ENCODE results near the gene PLXNB1. TPM values are rescaled to one million over a fixed set of nuclear protein-coding genes. Genes with fewer than 3 reads are reported as not detected.

The PLXNB1 gene
- total RNA-seq, 1 donor from 2014 or later: 5.7 TPM

DNA sequence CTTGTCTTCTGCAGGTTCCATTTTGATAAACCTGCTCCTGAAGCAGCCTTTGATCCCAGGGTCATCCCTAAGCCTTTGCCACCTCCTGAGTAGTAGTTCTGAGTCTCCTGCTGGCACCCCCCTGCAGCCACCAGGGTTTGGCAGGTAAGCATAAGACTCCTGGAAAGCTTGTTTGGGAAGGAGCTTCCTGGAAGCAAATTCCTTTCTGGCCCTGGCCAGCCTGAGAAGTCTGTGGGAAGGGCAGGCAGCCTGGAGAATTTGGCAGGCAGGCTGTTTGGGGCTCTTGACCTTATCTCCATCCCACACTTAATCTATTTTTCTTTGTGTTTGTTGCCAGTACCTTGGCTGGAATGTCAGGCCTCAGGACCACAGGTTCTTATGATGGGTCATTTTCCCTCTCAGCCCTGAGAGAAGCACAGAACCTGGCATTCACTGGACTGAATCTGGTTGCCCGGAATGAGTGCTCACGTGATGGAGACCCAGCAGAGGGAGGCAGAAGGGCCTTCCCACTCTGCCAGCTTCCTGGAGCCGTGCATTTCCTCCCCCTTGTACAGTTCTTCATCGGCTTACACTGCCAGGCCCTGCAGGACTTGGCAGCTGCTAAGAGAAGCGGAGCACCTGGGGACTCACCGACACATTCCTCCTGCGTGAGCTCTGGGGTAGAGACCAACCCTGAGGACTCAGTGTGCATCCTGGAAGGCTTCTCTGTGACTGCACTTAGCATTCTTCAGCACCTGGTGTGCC is 30.1 kb upstream of the PLXNB1 start:
- DNase-seq (ENCODE audit: low spot score): no peak
- Mint-ChIP-seq H3K9me3 (no peaks in the 10 kb centered on the region), H3K27me3 (ENCODE audit: insufficient read depth) (no peaks in the 10 kb centered on the region), H3K4me1 (ENCODE audit: low read depth) (peaks cover under 1% of the 10 kb centered on the region), H3K4me3 (no peak overlapping the region), H3K36me3 (ENCODE audit: low read depth) (peaks cover 19% of the 10 kb centered on the region), H3K27ac (no peak overlapping the region)
- intact Hi-C loops (cut with micrococcal nuclease): no loop called here

DNA sequence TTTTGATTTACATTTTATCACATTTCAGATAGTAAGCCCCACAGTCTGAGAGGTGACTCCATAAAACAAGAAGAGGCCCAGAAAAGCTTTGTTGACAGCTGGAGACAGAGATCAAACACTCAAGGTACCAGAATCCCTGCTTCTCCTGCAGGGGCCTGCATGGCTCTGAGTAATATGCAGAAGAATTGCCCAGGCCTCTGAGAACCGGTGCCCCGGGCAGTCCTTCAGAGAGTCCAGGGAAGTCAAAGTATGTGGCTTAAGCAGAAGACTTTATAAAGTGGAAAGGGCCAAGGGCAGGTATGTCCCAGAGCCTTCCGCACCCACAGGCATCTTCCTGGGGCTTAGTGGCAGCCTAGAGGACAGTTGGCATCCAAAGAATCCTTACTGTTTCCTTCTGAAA is 29.4 kb upstream of the PLXNB1 start:
- Mint-ChIP-seq H3K4me3 (no peak overlapping the region), H3K4me1 (ENCODE audit: low read depth) (no peaks in the 10 kb centered on the region), H3K9me3 (no peaks in the 10 kb centered on the region), H3K36me3 (ENCODE audit: low read depth) (peaks cover 21% of the 10 kb centered on the region), H3K27ac (no peak overlapping the region), H3K27me3 (ENCODE audit: insufficient read depth) (no peaks in the 10 kb centered on the region)
- intact Hi-C loops (cut with micrococcal nuclease): no loop called here
- no peak for DNase-seq (ENCODE audit: low spot score)

DNA sequence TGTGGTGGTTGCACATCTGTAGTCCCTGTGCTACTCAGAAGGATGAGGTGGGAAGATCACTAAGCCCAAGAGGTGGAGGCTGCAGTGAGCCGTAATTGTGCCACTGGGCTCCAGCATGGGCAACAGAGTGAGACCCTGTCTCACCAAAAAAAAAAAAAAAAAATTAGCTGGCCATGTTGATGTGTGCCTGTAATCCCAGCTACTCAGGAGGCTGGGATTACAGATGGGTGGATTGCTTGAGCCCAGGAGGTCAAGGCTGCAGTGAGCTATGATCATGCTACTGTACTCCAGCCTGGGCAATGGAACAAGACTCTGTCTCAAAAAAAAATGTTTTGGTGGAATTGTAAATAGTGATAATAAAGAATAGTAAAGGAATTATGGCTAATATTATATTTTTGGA is 26.6 kb upstream of the PLXNB1 start:
- no peak for DNase-seq (ENCODE audit: low spot score)
- Mint-ChIP-seq H3K27me3 (ENCODE audit: insufficient read depth) (no peaks in the 10 kb centered on the region), H3K4me3 (no peak overlapping the region), H3K36me3 (ENCODE audit: low read depth) (peaks cover 37% of the 10 kb centered on the region), H3K4me1 (ENCODE audit: low read depth) (no peaks in the 10 kb centered on the region), H3K9me3 (no peaks in the 10 kb centered on the region), H3K27ac (no peak overlapping the region)
- intact Hi-C loops (cut with micrococcal nuclease): no loop called here

DNA sequence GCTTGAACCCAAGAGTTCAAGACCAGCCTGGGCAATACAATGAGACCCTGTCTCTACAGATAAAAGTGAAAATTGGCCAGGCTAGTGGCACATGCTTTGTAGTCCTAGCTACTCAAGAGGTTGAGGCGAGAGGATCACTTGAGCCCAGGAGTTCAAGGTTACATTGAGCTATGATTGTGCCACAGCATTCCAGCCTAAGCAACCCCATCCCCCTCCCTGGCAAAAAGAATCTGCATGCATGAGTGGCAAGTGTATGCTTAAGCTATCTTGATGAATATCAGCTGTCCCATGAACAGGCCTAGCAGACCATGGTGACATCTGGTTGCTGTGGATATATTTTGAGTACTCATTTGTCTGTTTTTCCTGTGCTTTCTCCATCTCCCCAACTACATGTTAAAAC is 21.4 kb upstream of the PLXNB1 start:
- no peak overlapping the region for H3K27ac Mint-ChIP-seq
- intact Hi-C loops (cut with micrococcal nuclease): no loop called here
- H3K4me1 Mint-ChIP-seq (ENCODE audit: low read depth): peaks cover 22% of the 10 kb centered on the region
- no peaks in the 10 kb centered on the region for H3K9me3 Mint-ChIP-seq
- H3K27me3 Mint-ChIP-seq (ENCODE audit: insufficient read depth): no peaks in the 10 kb centered on the region
- DNase-seq (ENCODE audit: low spot score): no peak
- no peak overlapping the region for H3K4me3 Mint-ChIP-seq
- H3K36me3 Mint-ChIP-seq (ENCODE audit: low read depth): peaks cover 34% of the 10 kb centered on the region

DNA sequence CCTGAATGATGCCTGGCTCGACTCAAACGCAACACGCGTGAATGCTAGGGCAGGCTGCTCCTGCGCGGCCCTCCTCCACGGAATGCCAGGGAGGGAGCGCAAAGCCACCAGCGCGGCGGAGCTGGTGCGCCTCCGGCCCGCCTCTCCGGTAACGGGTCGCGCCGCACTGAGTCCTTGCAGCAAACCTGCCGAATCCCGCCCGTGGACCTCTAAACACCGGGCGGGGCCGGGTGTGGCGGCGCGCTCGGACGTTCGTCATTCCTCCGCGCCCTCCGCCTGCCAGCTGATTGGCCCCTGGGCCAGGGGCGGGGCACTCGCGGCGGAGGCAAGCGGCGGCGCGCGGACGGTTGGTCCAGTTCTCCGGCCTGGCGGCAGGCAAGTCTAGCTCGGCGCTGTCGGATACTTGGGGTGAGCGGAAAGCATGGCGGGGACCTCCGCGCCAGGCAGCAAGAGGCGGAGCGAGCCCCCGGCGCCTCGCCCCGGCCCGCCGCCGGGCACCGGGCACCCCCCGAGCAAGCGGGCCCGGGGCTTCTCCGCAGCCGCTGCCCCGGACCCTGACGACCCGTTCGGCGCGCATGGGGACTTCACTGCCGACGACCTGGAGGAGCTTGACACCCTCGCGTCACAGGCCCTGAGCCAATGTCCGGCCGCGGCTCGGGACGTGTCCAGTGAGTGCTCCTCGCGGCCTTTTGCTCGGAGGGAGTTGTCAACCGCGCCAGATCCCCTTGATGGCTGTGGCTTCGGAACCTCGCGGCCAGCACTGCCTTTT is 16.7 kb upstream of the PLXNB1 start, which contains the start of gene ATRIP:
Gene ATRIP, plus strand, starts transcription at position 313 of the 769 bp plus-strand sequence. Its CDS starts 109 bp downstream, at position 422.
- Mint-ChIP-seq H3K27ac (peak within 1 kb of the TSS; percentile 62), H3K4me3 (peak within 1 kb of the TSS; percentile 90), H3K27me3 (ENCODE audit: insufficient read depth) (no peaks in the 10 kb centered on the region), H3K4me1 (ENCODE audit: low read depth) (peaks cover 39% of the 10 kb centered on the region), H3K9me3 (no peaks in the 10 kb centered on the region), H3K36me3 (ENCODE audit: low read depth) (peaks cover 38% of the 10 kb centered on the region)
- intact Hi-C loops (cut with micrococcal nuclease): loop anchor here (1.0 to 10.0 kb wide), 7 partner anchors 10 to 662 kb away; partner anchors contain the start of genes IMPDH2, NDUFAF3, SLC26A6 and SMARCC1
- peak; percentile 88 for DNase-seq (ENCODE audit: low spot score)

DNA sequence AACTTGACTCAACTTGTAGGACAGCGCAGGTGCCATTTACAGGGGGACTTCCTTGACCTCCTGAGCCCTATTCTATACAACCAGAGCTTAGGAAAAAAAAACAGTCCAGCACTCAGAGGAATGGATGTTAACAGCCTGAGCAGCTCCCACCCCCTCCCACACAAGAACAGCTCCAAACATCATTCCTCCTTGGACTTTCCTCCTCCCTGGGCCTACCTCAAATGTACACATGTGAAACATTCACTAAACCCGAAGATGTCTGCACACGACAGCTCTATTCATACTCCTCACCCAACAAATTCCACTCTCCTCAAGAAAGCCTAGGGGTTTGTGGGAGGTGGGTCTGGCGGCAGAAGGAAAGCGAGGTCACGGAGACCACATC is 16.1 kb upstream of the PLXNB1 start:
- intact Hi-C loops (cut with micrococcal nuclease): loop anchor here (1.0 to 10.0 kb wide), 7 partner anchors 10 to 661 kb away; partner anchors contain the start of genes IMPDH2, NDUFAF3, SLC26A6 and SMARCC1
- Mint-ChIP-seq H3K36me3 (ENCODE audit: low read depth) (peaks cover 39% of the 10 kb centered on the region), H3K27me3 (ENCODE audit: insufficient read depth) (no peaks in the 10 kb centered on the region), H3K27ac (peak overlapping the region; percentile 62), H3K9me3 (no peaks in the 10 kb centered on the region), H3K4me3 (peak overlapping the region; percentile 90), H3K4me1 (ENCODE audit: low read depth) (peaks cover 42% of the 10 kb centered on the region)
- DNase-seq (ENCODE audit: low spot score): no peak

DNA sequence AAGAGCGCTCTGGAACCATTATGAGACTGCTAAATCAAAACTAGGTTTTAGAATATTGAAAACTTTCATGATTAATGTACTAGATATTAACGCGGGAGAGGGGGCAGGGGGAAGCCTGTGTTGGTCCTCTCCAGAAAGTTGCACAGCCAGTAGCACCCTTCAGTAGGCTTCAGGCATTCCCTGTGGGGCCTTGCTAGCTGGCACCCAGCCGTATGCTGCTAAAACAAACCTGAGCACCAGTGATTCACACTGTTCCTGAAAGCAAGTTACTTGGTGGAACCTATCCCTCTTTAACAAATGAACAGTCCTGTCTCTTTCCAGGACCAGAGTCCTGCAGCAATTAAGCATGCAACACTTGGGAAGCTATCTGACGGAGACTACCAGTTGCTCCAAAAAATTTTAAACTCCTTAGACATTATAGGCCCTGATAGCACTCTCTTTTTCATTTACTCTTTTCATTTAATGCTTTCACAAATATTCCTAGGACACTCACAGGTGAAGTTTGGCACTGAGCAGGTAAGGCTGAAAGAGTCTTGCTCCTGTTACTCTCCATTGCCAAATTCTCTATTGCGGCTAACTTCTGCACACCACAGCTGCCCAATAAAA is 15.5 kb upstream of the PLXNB1 start:
- intact Hi-C loops (cut with micrococcal nuclease): loop anchor here (10.0 kb wide), 2 partner anchors 579 to 661 kb away; partner anchors contain the start of genes IMPDH2, NDUFAF3 and SMARCC1
- Mint-ChIP-seq H3K36me3 (ENCODE audit: low read depth) (peaks cover 42% of the 10 kb centered on the region), H3K4me3 (peak overlapping the region; percentile 90), H3K27ac (peak overlapping the region; percentile 62), H3K4me1 (ENCODE audit: low read depth) (peaks cover 42% of the 10 kb centered on the region), H3K9me3 (no peaks in the 10 kb centered on the region), H3K27me3 (ENCODE audit: insufficient read depth) (no peaks in the 10 kb centered on the region)
- no peak for DNase-seq (ENCODE audit: low spot score)

DNA sequence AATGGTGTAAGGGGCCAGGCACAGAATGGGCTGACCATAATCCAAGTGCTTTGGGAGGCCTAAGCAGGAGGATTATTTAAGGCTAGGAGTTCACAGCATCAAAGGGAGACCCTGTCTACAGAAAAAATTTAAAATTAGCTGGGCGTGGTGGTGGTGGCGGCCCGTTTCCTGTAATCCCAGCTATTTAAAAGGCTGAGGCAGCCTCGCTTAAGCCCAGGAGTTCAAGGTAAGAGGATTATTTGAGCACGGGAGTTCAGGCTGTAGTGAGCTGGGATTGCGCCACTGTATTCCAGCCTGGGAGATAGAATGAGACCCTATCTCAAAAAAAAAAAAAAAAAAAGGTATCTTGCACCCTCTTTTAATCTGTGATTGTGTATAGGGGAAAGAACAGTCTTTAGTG is 12.1 kb upstream of the PLXNB1 start:
- DNase-seq (ENCODE audit: low spot score): no peak
- peak overlapping the region; percentile 98 for H3K4me3 Mint-ChIP-seq
- H3K9me3 Mint-ChIP-seq: no peaks in the 10 kb centered on the region
- intact Hi-C loops (cut with micrococcal nuclease): loop anchor here (2.0 to 10.0 kb wide), 3 partner anchors 253 to 657 kb away; partner anchors contain the start of genes CDC25A, IMPDH2, NDUFAF3 and SMARCC1
- peaks cover 37% of the 10 kb centered on the region for H3K36me3 Mint-ChIP-seq (ENCODE audit: low read depth)
- H3K4me1 Mint-ChIP-seq (ENCODE audit: low read depth): peaks cover 38% of the 10 kb centered on the region
- no peak overlapping the region for H3K27ac Mint-ChIP-seq
- H3K27me3 Mint-ChIP-seq (ENCODE audit: insufficient read depth): no peaks in the 10 kb centered on the region

DNA sequence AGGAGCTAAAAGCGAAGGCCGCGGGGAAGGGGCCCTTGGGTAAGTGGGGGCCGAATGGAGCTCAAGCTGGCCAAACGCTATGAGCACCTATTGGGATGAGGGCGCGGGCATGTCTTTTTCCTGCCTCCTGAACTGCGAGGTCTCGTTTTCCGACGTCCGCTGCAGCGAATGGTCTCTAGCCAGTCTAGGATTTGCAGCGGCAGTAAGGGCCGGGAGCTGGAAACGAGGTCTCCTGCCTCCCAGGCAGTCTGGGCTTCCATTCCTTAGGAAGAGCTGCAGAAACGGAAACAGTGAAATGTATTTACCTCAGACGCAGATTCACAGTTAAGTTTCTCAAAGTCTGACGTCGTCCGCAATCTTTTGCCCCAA is 10.7 kb upstream of the PLXNB1 start:
- intact Hi-C loops (cut with micrococcal nuclease): loop anchor here (1.0 to 10.0 kb wide), 8 partner anchors 10 to 656 kb away; partner anchors contain the start of genes CDC25A, IMPDH2, NDUFAF3 and PLXNB1
- Mint-ChIP-seq H3K9me3 (no peaks in the 10 kb centered on the region), H3K27me3 (ENCODE audit: insufficient read depth) (no peaks in the 10 kb centered on the region), H3K36me3 (ENCODE audit: low read depth) (peaks cover 33% of the 10 kb centered on the region), H3K4me1 (ENCODE audit: low read depth) (peaks cover 30% of the 10 kb centered on the region), H3K4me3 (peak overlapping the region; percentile 98), H3K27ac (peak overlapping the region; percentile 94)
- DNase-seq (ENCODE audit: low spot score): no peak

DNA sequence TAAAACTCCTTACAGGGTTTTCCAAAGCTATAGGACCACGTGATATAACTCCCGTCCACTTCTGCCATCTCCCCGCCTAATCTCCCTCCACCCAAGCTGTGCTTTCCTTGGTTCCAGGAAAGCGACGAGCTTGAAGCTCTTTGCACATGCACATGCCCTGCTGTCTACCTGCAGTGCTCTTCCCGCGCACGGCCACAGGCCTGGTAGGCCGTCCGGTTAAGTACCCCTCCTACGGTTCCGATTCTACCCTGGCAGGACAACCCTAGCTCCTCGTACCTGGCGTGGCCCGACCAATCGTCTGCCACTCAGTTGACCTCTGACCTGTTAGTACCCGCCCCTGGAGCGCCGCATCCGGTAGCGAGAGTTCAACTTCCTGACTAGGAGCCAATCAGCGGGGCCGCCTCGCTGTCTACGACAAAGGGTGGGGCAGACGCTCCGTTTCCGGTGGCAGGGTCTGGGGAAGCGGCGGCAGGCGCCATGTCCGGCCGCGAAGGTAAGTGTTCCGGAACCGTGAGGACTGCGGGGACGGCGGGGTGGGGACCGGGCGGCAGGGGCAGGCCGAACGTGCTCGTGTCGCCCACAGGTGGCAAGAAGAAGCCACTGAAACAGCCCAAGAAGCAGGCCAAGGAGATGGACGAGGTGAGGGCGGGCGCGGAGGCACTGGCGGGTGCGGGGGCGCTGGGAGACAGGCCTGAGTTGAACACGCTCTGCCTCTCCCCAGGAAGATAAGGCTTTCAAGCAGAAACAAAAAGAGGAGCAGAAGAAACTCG is 10.1 kb upstream of the PLXNB1 start, which contains the start of the genes CCDC51 and TMA7:
Gene CCDC51, minus strand, starts transcription at position 300 of the 770 bp plus-strand sequence. CDS start 4,991 bp downstream, outside the sequence.
Gene TMA7, plus strand, starts transcription at position 438 of the 770 bp plus-strand sequence. Its CDS starts 40 bp downstream, at position 478.
- Mint-ChIP-seq H3K4me1 (ENCODE audit: low read depth) (peaks cover 26% of the 10 kb centered on the region), H3K4me3 (peak within 1 kb of the TSS; percentile 98), H3K9me3 (no peaks in the 10 kb centered on the region), H3K27ac (peak within 1 kb of the TSS; percentile 94), H3K36me3 (ENCODE audit: low read depth) (peaks cover 33% of the 10 kb centered on the region), H3K27me3 (ENCODE audit: insufficient read depth) (no peaks in the 10 kb centered on the region)
- peak; percentile 98 for DNase-seq (ENCODE audit: low spot score)
- intact Hi-C loops (cut with micrococcal nuclease): loop anchor here (1.0 to 10.0 kb wide), 9 partner anchors 10 to 655 kb away; partner anchors contain the start of genes CDC25A, IMPDH2, NDUFAF3 and PLXNB1

DNA sequence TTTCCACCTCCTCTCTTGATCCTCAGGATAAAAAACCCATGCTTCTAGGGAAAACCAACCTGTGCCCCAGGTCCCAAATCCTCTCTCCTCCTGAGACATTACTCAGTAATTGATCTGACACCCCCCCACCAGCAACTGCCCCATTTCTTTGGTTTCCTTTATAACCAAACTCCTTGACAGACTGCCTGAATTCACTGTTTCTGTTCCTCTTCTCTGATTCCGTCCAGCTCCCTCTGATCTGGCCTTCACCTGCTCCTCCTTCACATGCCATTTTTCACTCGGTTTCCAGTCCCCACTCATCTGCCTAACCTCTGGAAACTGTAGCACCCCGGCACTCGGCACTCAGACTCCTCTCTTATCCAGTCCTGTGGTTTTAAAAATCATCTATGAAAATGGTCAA is 7.9 kb upstream of the PLXNB1 start:
- intact Hi-C loops (cut with micrococcal nuclease): loop anchor here (5.0 kb wide), 1 partner anchor 34 kb away; no protein-coding TSS in a partner anchor
- Mint-ChIP-seq H3K9me3 (no peaks in the 10 kb centered on the region), H3K36me3 (ENCODE audit: low read depth) (peaks cover 23% of the 10 kb centered on the region), H3K27ac (no peak overlapping the region), H3K4me1 (ENCODE audit: low read depth) (peaks cover 26% of the 10 kb centered on the region), H3K4me3 (no peak overlapping the region), H3K27me3 (ENCODE audit: insufficient read depth) (no peaks in the 10 kb centered on the region)
- DNase-seq (ENCODE audit: low spot score): no peak

DNA sequence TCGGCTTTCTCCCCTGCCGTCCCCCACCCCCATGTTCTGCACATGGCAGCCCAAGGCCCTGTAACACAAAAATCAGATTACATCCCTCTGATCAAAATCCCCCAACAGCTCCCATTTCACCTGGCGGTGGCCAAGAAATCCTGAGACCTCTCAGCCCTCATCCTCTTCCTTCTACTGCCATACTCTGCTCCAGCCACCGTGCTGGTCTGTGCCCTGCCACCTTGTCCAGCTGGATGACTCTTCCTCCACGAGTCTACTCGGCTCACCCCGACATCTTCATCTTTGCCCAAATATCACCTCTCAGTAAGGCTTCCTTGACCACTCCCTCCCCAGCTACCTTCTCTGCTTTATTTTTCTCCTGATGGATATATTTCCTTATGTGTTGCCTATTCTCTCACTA is 7.0 kb upstream of the PLXNB1 start:
- Mint-ChIP-seq H3K27ac (no peak overlapping the region), H3K9me3 (no peaks in the 10 kb centered on the region), H3K36me3 (ENCODE audit: low read depth) (peaks cover 20% of the 10 kb centered on the region), H3K27me3 (ENCODE audit: insufficient read depth) (no peaks in the 10 kb centered on the region), H3K4me1 (ENCODE audit: low read depth) (peaks cover 22% of the 10 kb centered on the region), H3K4me3 (no peak overlapping the region)
- intact Hi-C loops (cut with micrococcal nuclease): loop anchor here (1.0 to 5.0 kb wide), 7 partner anchors 9 to 243 kb away; partner anchors contain the start of genes ATRIP and ZNF589
- DNase-seq (ENCODE audit: low spot score): no peak
